NCI-H187 (cell line): Measurements from ENCODE around the gene GHRHR.

ENCODE experiments used
- DNase-seq, 2 experiments: peaks; one replicate each; lab custom pipeline; 2025; lab: John Stamatoyannopoulos, UW

The GHRHR gene

DNA sequence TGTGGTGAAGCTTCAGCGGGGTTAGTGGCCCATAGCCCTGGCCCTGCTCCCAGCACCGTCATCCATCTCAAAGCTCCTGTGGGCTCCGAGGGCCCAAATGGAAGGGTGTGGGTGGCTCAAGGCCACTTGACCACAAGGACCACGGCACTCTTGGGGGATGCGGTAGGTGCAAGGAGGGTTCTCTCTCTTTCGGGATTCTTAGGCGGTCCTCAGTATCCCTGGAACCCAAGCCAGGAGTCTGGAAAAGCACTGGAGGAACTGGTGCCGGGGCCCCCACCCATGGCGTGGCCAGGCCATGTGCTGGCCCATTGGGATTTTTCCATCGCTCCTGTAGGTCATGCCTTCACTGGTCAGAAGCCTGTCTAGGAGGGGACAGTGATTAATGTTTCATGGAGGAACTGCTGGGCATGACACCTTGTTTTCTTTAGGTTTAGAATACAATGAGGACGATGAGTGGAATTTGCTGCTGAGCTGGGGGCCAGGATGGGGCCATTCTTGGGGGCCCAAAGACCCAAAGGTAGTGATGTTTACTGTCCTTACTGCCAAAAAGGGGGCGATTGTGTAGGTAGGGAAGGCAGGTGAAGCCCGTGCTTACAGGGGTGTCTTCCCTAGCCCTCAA lies 35.4 kb upstream of the GHRHR start:
- DNase-seq = no peak

DNA sequence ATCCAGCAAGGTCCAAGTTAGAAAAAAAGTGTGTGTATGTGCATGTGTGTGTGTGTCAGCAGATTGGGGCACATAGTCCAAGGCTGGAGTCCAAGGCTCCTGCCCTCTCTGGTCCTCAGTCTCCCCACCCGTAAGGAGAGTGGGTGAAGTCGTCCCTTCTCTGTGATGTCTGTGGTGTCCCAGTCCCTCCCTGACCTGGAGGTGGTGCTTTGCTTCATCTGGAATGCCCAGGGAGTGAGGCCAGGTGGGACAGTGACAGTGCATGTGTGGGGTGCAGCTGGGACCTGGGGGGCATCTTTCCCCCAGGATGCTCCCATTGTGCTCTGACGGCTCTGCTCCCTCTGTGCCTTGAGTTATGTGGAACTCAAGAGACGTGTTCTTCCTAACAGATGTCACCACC lies 34.1 kb upstream of the GHRHR start:
- no peak for DNase-seq

DNA sequence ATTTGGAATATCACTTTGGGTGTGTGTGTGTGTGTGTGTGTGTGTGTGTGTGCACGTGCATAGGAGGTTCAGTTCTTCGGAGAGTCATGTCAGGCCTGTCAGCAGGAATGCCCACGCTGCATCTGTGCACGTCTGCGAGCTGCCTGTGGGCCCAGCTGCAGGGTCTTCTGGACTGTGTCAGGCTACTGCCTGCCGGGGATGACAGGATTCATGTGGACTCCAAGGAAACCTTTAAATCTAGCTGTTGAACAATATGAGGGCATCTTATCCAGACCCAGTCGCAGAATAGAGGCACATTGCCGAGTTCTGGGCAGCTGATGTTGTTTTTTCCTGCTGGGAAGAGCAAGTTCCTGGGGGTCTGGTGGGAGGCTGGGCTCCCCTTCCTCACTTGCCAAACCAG lies 33.1 kb upstream of the GHRHR start:
- DNase-seq = no peak

DNA sequence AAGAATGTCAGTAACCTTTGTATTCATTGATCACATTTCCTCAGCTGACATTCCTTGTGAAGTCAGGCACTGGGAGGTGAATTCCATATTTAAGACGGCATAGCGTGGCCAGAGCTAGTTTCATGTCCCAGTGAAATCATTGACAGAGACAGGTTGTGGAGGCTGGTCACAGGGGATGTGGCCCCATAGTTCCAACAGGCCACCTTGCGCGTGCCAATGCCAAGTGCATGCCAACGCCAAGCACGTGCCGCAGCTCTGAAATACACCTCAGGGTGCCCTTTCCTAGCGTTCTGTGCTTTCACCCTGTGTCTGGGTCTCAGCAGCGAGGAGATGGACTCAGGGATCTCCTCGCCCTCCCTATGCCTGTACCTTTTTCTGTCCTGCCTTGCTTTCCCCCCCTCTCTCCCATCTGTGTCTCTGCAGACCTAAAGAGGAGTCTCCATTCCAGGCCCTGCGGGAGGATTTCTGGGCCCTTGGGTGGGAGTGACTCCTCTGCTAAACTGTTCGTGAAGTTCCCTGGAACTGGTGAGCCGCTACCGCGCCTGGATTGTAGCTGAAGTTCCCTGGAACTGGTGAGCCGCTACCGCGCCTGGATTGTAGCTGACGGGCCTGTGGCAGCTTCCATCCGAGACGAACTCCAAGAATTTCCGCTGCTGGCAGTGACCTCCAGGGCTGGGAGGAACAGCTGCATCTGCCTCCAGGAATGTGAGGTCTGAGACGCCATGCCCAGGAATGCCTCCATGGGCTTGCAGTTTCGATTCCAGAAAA lies 32.4 kb upstream of the GHRHR start:
- DNase-seq = no peak

DNA sequence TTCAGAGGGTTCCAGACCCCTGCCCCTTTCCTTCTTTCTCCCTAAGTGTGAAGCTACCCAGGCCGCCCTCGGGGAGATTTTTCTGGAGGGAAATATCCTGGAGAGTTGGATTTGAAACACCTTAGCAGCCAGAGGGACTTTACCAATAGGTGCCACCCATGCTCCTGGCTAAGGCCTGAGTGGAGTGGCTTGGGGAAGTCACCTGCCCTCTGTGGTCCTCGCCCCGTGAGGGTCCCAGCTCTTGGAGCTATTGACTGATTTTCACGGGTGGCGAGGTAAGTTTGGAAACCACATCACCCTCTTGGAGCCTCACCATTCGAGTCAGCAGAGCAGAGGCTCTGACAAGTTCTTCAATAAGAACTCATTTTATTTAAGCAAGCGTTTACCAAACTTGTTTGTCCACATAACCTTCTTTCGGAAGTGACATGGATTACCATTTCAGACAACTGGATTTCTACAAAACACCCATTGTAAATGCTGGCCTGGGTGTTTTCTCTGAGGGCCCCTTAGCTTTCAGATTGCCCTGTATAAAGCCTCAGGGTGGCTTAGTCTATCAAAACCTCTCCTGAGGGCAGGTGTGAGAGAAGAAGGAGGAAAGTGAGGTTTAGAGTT lies 31.7 kb upstream of the GHRHR start:
- DNase-seq = no peak

DNA sequence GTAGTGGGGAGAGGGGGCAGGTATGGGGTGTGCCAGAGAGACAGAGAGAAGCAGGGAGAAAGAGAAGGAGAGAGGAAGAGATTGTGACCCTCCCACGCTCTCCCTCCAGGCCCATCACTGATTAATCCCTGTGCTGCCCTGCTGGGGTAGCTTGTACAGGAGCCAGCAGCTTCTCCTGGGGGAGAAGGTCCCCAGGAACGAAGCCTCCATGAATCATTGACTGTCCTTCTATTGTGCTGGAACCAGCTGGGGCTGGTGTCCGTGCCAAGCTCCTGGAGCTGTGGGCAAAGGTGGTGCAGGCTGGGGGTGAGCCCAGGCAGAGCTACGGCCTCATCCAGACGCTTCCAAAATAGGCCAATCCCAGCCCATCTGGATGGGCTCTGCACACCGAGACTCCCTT lies 31.2 kb upstream of the GHRHR start:
- DNase-seq = no peak

DNA sequence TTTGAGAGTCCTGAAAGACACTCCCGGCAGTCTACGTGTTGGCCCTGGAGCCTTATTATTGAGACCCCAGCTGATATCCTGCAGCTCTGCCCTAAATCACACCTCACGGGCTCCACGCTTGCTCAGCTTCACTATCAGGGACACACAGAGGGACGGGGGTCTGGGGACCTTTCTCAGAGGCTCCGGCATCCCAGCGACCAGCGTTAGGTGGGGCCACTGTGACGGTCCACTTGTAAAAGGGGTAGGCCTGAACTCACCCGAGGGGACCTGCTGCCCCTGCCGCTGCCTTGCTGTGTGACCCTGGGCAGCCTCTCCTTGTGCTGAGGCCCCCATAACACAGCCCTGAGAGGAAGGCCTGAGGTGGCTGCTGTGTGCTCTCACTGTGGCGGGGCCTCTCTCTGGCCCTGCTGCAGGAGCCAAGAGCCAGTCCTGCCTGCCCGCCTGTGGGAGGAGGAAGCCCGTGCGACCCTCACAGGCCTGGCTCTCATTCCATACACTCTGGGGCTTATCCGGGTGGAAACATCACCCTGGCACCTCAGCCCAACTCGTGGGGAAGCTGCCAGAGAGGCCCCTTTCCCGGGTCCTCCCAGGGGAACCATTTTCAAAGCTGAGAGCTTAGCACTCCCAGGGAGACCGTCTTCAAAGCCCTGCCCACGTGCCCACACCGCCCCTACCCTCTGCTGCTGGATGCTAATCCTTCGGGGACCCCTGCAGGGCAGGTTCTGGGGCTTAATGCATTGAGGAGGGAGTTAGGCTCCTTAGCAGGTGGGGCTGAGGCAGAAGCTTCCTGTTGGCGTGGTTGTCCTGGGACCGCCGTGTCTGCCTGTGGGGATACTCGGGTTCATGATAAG lies 30.4 kb upstream of the GHRHR start:
- DNase-seq = no peak

DNA sequence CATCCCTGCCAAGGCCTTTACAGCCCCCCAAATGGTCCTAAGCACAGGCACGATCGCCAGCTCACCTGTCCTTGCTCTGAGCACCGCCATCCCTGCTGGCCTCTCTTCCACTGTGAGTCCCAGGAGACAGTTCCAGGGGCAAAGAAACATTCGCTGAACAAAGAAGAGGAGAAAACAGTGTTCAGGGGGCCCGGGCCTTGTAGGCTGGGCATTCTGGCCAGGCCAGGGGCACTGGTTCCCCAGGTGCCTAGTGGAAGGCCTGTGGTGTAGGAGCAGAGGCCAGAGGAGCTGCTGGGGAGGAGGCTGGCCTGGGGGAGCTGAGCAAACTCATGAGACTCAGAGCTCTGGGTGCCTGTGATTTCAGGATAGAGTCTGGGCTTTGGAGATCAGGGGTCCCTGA lies 29.5 kb upstream of the GHRHR start:
- no peak for DNase-seq

DNA sequence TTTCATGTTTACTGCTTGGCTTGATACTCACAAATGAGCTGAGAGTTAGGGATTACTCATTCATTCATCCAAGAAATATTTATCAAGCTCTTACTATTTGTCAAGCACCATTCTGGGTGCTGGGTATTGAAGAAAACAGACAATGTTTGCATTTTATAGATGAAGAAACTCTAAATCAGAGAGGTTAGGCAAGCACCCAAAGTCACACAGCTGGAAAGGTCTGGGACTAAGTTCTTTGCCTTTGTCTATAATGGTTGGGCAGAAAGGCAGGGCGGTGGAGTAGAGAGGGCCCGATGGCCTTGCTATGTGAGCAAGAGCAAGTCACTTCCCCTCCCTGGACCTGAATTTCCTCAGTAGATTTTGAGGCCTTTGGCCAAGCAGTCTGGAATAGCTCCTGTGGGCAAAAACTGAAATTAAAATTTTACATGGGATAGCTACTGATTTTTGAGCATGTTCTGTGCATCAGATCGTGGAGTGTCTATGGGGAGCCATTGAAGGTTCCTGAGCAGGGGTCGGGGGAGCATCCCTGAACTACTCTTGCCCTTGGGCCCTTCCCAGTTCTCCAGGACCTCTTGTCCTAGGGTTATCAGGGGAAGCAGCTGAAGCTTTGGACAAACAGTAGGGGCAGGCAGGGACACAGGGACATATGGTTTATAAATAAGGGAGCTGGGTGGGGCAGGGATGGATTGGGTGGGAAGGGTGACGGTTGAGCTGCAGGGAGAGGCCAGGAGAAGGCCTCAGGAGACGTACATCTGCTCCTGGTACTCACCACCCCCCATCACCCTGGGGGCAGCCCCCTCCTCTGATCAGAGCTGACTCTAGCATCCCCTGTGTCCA lies 28.8 kb upstream of the GHRHR start:
- no peak for DNase-seq

DNA sequence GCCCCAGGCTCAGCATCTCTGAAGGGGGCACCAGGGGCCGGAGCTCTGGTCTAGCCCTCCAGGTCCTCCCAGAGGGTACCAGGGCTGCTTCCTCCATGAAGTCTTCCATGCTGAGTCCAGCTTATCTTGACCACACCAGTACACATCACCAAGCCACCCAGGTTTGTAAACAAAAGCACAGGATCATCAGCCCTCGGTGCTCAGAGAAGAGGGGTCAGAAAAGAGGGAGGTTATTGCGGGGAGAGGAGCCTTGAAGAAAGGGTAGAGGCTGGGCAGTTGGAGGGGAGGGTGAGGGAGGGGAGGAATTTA lies 28.2 kb upstream of the GHRHR start:
- DNase-seq = no peak

DNA sequence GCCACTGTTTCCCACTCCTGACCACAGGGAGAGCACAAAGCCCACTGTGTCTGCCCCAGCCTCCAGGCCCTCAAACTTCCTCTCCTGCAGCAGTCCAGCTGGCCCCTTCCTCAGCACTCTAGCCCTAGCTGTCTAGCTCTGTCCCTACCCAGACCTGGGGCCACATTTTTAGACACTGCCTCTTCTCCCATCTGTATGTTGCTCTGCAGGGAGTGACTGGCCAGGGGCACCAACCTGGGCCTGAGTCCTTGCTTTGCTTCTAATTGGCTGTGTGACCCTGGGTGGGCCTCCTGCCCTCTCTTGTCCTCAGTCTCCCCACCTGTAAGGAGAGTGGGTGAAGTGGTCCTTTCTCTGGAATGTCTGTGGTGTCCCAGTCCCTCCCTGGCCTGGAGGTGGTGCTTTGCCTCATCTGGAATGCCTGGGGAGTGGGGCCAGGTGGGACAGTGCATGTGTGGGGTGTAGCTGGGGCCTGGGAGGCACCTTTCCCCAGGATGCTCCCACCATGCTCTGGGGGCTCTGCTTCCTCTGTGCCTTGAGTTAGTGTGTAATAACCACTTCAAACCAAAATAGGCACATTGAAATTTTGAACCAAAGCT lies 27.0 kb upstream of the GHRHR start:
- no peak for DNase-seq

DNA sequence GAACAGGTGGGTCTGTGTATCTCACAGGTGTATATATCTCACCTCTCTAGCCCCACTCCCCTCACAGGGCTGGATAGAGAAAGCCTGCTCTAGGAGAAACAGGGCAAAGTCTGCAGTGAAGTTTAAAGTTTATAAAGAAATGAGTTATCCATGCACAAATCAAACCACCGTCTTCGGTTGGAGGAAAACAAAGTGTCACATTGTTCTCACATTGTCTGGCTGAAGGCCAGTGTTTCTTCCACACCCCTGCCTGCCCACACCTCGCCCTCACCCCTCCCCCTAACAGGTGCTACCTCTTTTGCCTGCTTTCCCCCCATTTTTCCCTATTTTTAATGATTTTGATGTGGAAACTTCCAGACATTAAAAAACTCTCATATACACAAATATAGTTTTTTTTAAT lies 26.3 kb upstream of the GHRHR start:
- DNase-seq = no peak

DNA sequence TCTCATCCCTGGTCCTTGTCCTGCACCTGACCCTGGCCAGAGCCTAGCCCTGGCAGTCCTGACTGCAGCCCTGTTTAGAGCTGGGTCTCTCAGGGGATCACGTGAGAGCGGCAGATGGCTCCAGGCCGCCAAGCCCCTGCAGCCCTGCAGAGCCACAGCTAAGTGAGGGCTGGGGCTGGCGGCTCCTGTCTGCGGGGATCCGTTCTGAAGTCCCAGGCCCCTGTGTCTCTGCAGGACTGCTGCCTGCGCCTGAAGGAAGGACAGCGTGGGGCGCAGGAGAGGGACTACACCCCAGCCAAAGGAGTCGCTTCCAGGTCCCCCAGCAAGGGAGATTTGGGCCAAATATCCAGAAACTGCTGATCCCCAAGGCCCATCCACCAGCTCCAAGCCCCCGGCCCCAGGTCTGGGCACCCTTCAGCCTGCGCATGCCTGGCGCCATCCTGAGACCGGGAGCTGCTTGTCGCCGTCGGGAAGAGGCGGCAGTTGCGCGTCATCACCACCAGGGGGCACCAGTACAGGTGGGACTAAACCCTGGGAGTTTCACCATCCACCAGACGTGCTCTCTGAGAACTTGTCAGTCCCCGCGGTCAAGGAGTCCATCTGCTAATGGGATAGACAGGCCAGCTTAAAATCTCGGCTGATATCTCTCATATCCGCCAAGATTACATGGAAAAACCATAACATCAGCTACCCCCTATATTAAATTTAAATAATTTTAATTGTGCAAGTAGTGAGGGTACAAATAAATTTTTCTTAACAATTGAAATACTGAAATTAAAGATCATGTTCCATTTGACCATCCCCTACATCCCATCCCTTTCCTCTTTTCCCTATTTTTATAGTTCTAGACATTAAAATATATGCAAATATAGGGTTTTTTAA lies 25.1 kb upstream of the GHRHR start:
- peak; percentile 7 to 15 for DNase-seq

DNA sequence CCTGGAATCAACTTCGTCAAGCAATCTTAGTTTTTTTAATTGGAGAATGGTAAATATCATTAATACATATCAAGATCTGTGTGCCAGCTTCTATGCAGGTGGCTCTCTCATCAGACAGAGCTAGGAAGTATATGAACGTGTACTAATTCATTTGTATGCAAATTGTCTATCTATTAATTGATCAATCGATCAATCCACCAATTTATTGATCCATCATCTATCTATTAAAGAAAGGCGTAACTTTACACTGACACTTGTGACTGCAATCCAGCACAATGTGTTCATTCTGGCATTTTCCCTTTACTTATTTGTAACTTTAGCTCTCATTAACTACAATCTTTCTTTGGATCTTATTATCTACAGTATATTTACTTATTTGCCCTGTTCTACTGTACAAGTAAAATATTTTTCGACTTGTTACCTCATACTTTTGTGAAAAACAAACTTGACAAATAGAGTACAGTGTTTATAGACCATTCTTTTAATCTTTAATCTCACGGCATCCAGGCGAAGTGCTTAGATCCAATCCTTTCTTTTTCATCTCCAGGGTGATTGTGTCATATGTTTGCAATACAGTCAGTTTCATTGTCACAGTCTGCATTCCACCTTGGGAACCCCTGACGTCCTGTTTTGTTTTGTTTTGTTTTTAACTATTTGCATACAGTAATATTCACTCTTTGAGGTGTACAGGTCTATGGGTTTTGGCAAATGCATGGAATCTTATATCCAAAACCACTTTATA lies 22.0 kb upstream of the GHRHR start:
- DNase-seq = no peak

DNA sequence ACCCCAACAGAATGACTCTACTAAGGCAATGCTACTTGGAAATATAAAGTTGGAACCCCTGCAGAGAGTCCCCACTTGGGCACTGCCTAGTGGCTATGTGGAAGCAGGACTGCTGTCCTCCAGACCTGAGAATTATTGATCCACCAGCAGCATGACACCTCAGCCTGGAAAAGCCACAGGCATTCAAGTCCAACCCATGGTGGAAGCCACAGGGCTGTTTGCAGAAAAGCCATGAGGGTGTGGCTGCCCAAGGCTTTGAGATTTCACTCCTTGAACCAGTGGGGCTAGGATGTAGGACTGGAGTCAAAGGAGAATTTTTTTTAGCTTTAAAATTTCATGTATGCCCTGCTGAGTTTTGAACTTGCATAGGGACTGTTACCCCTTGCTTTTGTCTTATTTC lies 13.6 kb upstream of the GHRHR start:
- DNase-seq = no peak

DNA sequence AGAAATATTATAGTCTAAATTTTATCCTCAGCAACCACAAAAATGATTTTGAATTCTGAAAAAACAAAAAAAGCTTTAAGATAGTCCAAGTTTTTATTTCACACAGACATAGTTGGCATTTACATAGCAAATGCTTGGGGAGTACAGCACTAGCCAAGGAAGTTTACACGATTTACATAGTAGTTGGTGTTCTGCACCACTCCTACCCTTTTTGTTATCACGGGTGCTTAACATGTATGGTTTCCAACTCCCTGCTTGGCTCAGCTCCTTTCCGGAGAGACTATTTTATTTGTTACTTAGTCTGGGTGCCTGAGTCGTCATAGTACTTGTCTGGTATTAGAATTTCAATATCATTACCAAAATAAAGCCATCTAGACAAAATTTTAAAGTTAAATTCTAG lies 8.8 kb upstream of the GHRHR start:
- no peak for DNase-seq

DNA sequence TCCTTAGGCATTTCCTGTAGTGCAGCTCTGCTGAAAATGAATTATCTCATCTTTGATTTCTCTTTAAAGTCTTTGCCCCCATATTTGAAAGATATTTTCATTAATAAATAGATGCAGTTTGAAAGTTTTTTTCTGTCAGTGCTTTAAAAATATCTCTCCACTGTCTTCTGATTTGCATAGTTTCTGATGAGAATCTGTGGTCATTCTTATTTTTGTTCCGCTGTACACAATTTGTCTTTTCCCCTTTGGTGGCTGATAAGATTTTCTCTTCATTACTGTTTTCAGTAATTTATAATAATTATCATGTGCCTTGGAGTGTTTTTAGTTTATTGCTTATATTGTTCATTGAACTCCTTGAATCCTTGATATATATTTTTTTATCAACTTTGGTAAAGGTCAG lies 7.0 kb upstream of the GHRHR start:
- no peak for DNase-seq

DNA sequence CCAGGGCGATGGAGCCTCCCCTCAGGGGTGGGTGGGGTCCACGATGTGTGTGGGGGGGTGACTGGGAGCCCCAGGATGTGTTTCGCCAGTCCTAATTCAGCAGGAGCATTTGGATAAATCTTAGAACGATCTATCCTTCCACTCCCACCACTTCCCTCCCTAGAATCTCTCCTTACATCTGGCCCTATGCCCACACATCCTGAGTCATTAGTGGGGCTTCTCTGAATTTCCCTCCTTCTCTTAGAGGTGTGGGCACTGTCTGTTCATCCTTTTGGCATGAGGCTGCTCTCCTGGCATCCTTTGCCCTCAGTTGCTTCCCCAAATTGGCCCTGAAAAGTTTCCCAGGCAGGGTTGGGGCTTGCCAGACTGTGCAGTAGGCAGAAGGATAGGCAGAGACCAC lies 1.6 kb downstream of the GHRHR start:
- no peak for DNase-seq

DNA sequence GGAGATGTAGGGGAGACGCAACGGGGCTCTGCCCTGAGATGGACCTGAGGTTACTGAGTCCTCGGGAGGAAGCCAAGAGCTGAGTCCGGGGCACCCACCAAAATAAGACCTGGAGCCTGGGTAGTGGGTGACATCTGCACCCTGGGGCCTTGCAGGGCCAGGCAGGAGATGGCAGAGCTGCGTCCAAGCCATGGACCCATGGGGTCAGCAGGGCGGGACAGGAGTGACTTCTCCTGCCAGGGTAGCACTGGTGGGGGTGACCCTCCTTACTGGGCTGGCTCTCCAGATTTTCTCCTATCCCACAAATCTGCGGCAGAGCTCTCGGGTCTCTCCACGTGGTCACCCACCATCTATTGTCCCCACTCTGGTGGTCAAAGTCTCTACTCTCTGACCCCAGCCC lies 2.1 kb downstream of the GHRHR start:
- DNase-seq = no peak

DNA sequence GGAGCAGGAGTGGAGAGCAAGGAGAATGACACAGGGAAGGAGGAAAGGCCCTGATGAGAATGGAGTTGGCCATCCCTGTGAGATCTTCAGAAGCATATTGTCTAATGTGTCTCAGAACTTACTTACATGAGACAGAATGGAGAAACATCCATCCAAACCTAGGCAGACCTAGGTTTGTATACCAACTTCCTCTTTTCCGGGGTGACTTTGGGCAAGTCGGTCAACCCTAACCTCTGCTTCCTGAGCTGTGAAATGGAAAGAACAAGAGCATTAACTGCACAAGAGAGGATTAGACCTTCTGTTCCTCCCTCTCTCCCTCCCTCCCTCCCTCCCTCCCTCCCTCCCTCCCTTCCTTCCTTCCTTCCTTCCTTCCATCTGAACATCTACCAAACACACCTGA lies 4.5 kb downstream of the GHRHR start:
- no peak for DNase-seq
